CD14-positive monocyte (primary cell): Measurements from ENCODE around the gene IFNK. TPM values are rescaled to one million over a fixed set of nuclear protein-coding genes. Genes with fewer than 3 reads are reported as not detected.

Source experiments
- DNase-seq, 3 donors: peaks; one replicate each; pipeline ENCODE4 v3.0.0-alpha.2; 2011 to 2022
- H2AFZ ChIP-seq: 2 replicates; pipeline ENCODE4 v1.6.0; 2012; ENCODE audit warnings: mild to moderate bottlenecking, low read depth, low read length, inconsistent platforms; ENCODE audit not compliant: insufficient read depth, poor library complexity, severe bottlenecking
- H3K27ac ChIP-seq, 2 donors: 1 replicate in 1 of 2; 2 replicates in 1 of 2; pipeline ENCODE4 v1.5.1; 2012 to 2013; ENCODE audit warnings: low read length in 2 of 2, control low read depth in 1 of 2, inconsistent platforms in 1 of 2, low read depth in 1 of 2, mild to moderate bottlenecking in 1 of 2
- H3K27me3 ChIP-seq, 2 donors: one replicate each; pipeline versions ENCODE4 v1.6.0 to v1.6.1; 2011 to 2013; ENCODE audit warnings: low read length in 2 of 2; ENCODE audit not compliant: control insufficient read depth in 2 of 2, insufficient read depth in 2 of 2
- H3K36me3 ChIP-seq, 2 donors: replicated peaks in 1 of 2; 1 replicate in 1 of 2; 2 replicates in 1 of 2; pipeline versions ENCODE4 v1.5.1 to v1.6.1; 2012 to 2013; ENCODE audit warnings: low read length in 2 of 2, control low read depth in 1 of 2, inconsistent platforms in 1 of 2, mild to moderate bottlenecking in 1 of 2; ENCODE audit not compliant: insufficient read depth in 2 of 2, control insufficient read depth in 1 of 2
- H3K4me1 ChIP-seq, 2 donors: 1 replicate in 1 of 2; 2 replicates in 1 of 2; pipeline versions ENCODE4 v1.5.1 to v1.6.1; 2012 to 2013; ENCODE audit warnings: low read length in 2 of 2, control low read depth in 1 of 2, inconsistent platforms in 1 of 2, mild to moderate bottlenecking in 1 of 2, moderate library complexity in 1 of 2; ENCODE audit not compliant: insufficient read depth in 2 of 2, control insufficient read depth in 1 of 2
- H3K4me2 ChIP-seq: replicated peaks from 2 replicates; pipeline ENCODE3; 2012; ENCODE audit warnings: low read length, moderate library complexity, mild to moderate bottlenecking; ENCODE audit not compliant: poor library complexity, severe bottlenecking; ENCODE audit errors: extremely low read depth
- H3K4me3 ChIP-seq, 3 experiments: fragments of 200-600 bp in 1 of 3; sonication (generic) in 1 of 3; replicated peaks in 1 of 3; 1 replicate in 2 of 3; 2 replicates in 1 of 3; pipeline ENCODE4 v1.5.1; 2011 to 2013; ENCODE audit warnings: low read length in 3 of 3, mild to moderate bottlenecking in 3 of 3, control low read depth in 2 of 3, low read depth in 2 of 3, inconsistent platforms in 1 of 3, moderate library complexity in 1 of 3
- H3K79me2 ChIP-seq: 2 replicates; pipeline ENCODE4 v1.6.0; 2012; ENCODE audit warnings: mild to moderate bottlenecking, control low read depth, inconsistent platforms, low read length, moderate library complexity; ENCODE audit not compliant: insufficient read depth
- H3K9ac ChIP-seq: 2 replicates; pipeline ENCODE4 v1.6.0; 2017; ENCODE audit warnings: low read length, mild to moderate bottlenecking; ENCODE audit not compliant: insufficient read depth, poor library complexity, severe bottlenecking
- H3K9me3 ChIP-seq, 2 donors: replicated peaks in 1 of 2; 1 replicate in 1 of 2; 2 replicates in 1 of 2; pipeline versions ENCODE4 v1.5.1 to v1.6.1; 2012 to 2013; ENCODE audit warnings: low read length in 2 of 2, control low read depth in 1 of 2; ENCODE audit not compliant: control insufficient read depth in 1 of 2, insufficient read depth in 1 of 2
- H4K20me1 ChIP-seq: 2 replicates; pipeline ENCODE4 v1.6.0; 2012; ENCODE audit warnings: mild to moderate bottlenecking, low read length, control low read depth, moderate library complexity; ENCODE audit not compliant: insufficient read depth
- H3K27ac Mint-ChIP-seq, 7 donors: one replicate each; pipeline ENCODE4 v1.8.0; 2020; ENCODE audit warnings: mild to moderate bottlenecking in 7 of 7, mixed read lengths in 7 of 7, moderate library complexity in 6 of 7, inconsistent platforms in 2 of 7
- H3K27me3 Mint-ChIP-seq, 3 donors: one replicate each; pipeline ENCODE4 v1.8.0; 2021 to 2022; ENCODE audit warnings: low read depth in 3 of 3, mild to moderate bottlenecking in 3 of 3, mixed read lengths in 3 of 3, moderate library complexity in 3 of 3, inconsistent platforms in 1 of 3
- H3K36me3 Mint-ChIP-seq, 2 donors: one replicate each; pipeline ENCODE4 v1.8.0; 2020; ENCODE audit warnings: mixed read lengths in 2 of 2, inconsistent platforms in 1 of 2, mild to moderate bottlenecking in 1 of 2
- H3K4me1 Mint-ChIP-seq: one replicate; pipeline ENCODE4 v1.8.0; 2020; ENCODE audit warnings: mild to moderate bottlenecking, mixed read lengths
- H3K4me3 Mint-ChIP-seq, 2 donors: one replicate each; pipeline ENCODE4 v1.8.0; 2020; ENCODE audit warnings: mild to moderate bottlenecking in 2 of 2, mixed read lengths in 2 of 2, moderate library complexity in 1 of 2
- H3K9me3 Mint-ChIP-seq, 7 donors: one replicate each; pipeline ENCODE4 v1.8.0; 2020 to 2022; ENCODE audit warnings: mixed read lengths in 7 of 7, mild to moderate bottlenecking in 6 of 7, moderate library complexity in 6 of 7, inconsistent platforms in 2 of 7
- WGBS: methylation state at CpG from one replicate; pipeline ENCODE4 v1.1.5; 2013; ENCODE audit warnings: missing lambda C conversion rate; ENCODE audit not compliant: insufficient coverage; 5-methylcytosine and 5-hydroxymethylcytosine counted together
- intact Hi-C, 2 donors: fragments of 100-400 bp; cut with micrococcal nuclease; formaldehyde crosslinking; loops; one replicate each; pipeline versions ENCODE4 v1.15.0 to v1.15.1; 2023
- polyA minus RNA-seq: library from RNA; depleted of rRNA, polyadenylated mRNA; stranded (reverse); fragments of >200 nt; gene quantifications from 2 replicates; pipeline ENCODE4 v1.2.3, GENCODE V29; 2012
- polyA plus RNA-seq, 3 donors: library from polyadenylated mRNA; depleted of rRNA in 1 of 3; unstranded in 2 of 3; stranded (reverse) in 1 of 3; fragments of 300-500 nt in 2 of 3; fragments of >200 nt in 1 of 3; fragmentation: Illumina TruSeq in 2 of 3; gene quantifications; 1 replicate in 2 of 3; 2 replicates in 1 of 3; pipeline ENCODE4 v1.2.3, GENCODE V29; 2012 to 2021
- total RNA-seq, 12 experiments: library from RNA in 1 of 12; stranded (reverse) in 1 of 12; fragments of 120-200 nt in 1 of 12; gene quantifications; one replicate each; pipeline ENCODE4 v1.2.4 and lab custom pipeline; 2013 to 2026; ENCODE audit warnings: mixed read lengths in 6 of 12, inconsistent platforms in 1 of 12
- TF ChIP-seq, protein P1 (sequence below): fragments of 200-600 bp; IDR thresholded peaks from one replicate; pipeline ENCODE4 v1.8.0; 2022; ENCODE audit warnings: antibody characterized with exemption, mild to moderate bottlenecking

IFNK gene, protein sequence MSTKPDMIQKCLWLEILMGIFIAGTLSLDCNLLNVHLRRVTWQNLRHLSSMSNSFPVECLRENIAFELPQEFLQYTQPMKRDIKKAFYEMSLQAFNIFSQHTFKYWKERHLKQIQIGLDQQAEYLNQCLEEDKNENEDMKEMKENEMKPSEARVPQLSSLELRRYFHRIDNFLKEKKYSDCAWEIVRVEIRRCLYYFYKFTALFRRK
- total RNA-seq (2013), result not detected
- not detected for polyA plus RNA-seq
- polyA minus RNA-seq, result not detected in 2 replicates
- total RNA-seq (lab: John Stamatoyannopoulos, UW), result 0 to 0.60 (median 0) reads per million in 11 experiments

DNA sequence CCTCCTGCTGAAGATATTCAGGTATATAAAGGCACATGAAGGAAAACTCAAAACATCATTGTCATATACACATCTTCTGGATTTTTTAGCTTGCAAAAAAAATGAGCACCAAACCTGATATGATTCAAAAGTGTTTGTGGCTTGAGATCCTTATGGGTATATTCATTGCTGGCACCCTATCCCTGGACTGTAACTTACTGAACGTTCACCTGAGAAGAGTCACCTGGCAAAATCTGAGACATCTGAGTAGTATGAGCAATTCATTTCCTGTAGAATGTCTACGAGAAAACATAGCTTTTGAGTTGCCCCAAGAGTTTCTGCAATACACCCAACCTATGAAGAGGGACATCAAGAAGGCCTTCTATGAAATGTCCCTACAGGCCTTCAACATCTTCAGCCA, at the start of gene IFNK:
IFNK (plus strand) TSS at position 55 of the 400 bp plus-strand sequence; CDS start at position 102, 47 bp downstream.
- intact Hi-C loops, result loop anchor here in 1 of 2 donors (10.0 kb wide), 1 partner anchor 59 kb away; no protein-coding TSS in a partner anchor
- WGBS, result 57% methylated on average over 1 of the region's 2 CpGs
- no peak for DNase-seq
- Histone ChIP-seq H3K9ac (no peak within 1 kb of the TSS), H3K4me2 (no peak within 1 kb of the TSS), H3K9me3 (no peaks in the 10 kb centered on the region), H3K27me3 (peaks cover 0 to 8% of the 10 kb centered on the region in 2 donors), H3K4me3 (no peak within 1 kb of the TSS), H3K79me2 (no peaks in the 10 kb centered on the region), H3K4me1 (peaks cover 8 to 15% of the 10 kb centered on the region in 2 donors), H3K36me3 (peaks cover 0 to 56% of the 10 kb centered on the region in 2 donors), H4K20me1 (peaks cover 43% of the 10 kb centered on the region), H3K27ac (no peak within 1 kb of the TSS), H2AFZ (no peak within 1 kb of the TSS)
- no peak within 1 kb of the TSS for H3K4me3 Mint-ChIP-seq
- peaks cover 11 to 15% (median 13%) of the 10 kb centered on the region in 3 donors for H3K27me3 Mint-ChIP-seq
- peaks cover 11% of the 10 kb centered on the region for H3K4me1 Mint-ChIP-seq
- TF ChIP-seq, protein P1, sequence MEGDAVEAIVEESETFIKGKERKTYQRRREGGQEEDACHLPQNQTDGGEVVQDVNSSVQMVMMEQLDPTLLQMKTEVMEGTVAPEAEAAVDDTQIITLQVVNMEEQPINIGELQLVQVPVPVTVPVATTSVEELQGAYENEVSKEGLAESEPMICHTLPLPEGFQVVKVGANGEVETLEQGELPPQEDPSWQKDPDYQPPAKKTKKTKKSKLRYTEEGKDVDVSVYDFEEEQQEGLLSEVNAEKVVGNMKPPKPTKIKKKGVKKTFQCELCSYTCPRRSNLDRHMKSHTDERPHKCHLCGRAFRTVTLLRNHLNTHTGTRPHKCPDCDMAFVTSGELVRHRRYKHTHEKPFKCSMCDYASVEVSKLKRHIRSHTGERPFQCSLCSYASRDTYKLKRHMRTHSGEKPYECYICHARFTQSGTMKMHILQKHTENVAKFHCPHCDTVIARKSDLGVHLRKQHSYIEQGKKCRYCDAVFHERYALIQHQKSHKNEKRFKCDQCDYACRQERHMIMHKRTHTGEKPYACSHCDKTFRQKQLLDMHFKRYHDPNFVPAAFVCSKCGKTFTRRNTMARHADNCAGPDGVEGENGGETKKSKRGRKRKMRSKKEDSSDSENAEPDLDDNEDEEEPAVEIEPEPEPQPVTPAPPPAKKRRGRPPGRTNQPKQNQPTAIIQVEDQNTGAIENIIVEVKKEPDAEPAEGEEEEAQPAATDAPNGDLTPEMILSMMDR, result no peak
- H3K9me3 Mint-ChIP-seq, result no peaks in the 10 kb centered on the region
- peaks cover 60 to 66% of the 10 kb centered on the region in 2 donors for H3K36me3 Mint-ChIP-seq
- H3K27ac Mint-ChIP-seq, result no peak within 1 kb of the TSS

DNA sequence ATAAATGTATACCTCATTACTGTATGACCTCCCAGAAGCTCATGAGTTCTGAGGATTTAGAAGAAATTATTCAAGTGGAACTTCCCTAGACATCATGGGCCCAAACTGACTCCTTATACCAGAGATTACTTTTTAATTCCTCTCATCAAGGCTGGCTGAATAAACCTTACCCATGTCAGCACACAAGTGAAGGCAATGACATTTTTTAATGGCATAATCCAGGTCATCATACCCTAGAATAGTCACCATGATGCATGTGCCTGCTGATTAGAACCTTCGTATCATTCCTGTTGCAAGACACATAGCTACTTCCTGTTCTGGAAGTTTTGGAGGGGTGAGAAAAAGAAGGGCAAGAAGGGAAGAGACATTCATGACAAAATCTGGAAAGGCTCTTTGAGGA, 49.8 kb upstream of the IFNK start:
- H3K4me1 ChIP-seq, result peaks cover 8 to 10% of the 10 kb centered on the region in 2 donors
- H3K27ac ChIP-seq, result no peak overlapping the region
- no peak overlapping the region for H3K4me2 ChIP-seq
- no peaks in the 10 kb centered on the region for H4K20me1 ChIP-seq
- H3K27me3 ChIP-seq, result no peaks in the 10 kb centered on the region
- no CpG with 5 or more reads among the region's 1 CpG for WGBS
- Mint-ChIP-seq H3K4me1 (peaks cover 19% of the 10 kb centered on the region), H3K4me3 (no peak overlapping the region), H3K27ac (no peak overlapping the region), H3K27me3 (peaks cover 0 to 4% (median 0%) of the 10 kb centered on the region in 3 donors), H3K9me3 (peaks cover 3 to 11% (median 6%) of the 10 kb centered on the region in 7 donors), H3K36me3 (peaks cover 33 to 37% of the 10 kb centered on the region in 2 donors)
- no peak overlapping the region for H2AFZ ChIP-seq
- DNase-seq, result no peak
- no peaks in the 10 kb centered on the region for H3K36me3 ChIP-seq
- no peaks in the 10 kb centered on the region for H3K79me2 ChIP-seq
- H3K4me3 ChIP-seq, result no peak overlapping the region
- intact Hi-C loops, result no loop called here
- no peak overlapping the region for H3K9ac ChIP-seq
- peaks cover 0 to 2% of the 10 kb centered on the region in 2 donors for H3K9me3 ChIP-seq
- TF ChIP-seq, protein P1, result no peak
